K562 (cell line): ENCODE measurements around the gene KRT82.

Source experiments
- JUN ChIP-seq, 2 experiments: sonication (generic) in 1 of 2; formaldehyde crosslinking in 1 of 2; IDR thresholded peaks; 2 replicates each; pipeline versions ENCODE4 v1.6.1 to v1.8.0; 2012 to 2022; ENCODE audit warnings: borderline replicate concordance in 2 of 2, mild to moderate bottlenecking in 2 of 2, improper control_type of control experiment in 1 of 2, low read depth in 1 of 2, low read length in 1 of 2, missing genetic modification reagents in 1 of 2
- TGIF2 ChIP-seq: sonication (generic); formaldehyde crosslinking; IDR thresholded peaks from 2 replicates; pipeline ENCODE4 v1.8.1; 2022; ENCODE audit warnings: mild to moderate bottlenecking, missing genetic modification reagents, moderate library complexity
- ZNF274 ChIP-seq: IDR thresholded peaks from 2 replicates; pipeline ENCODE4 v1.6.1; 2011; ENCODE audit warnings: low read depth, mild to moderate bottlenecking, low read length, moderate library complexity, borderline replicate concordance
- ZNF354B ChIP-seq: fragments of 250-450 bp; sonication (Bioruptor Pico); IDR thresholded peaks from 2 replicates; pipeline ENCODE4 v1.4.0; 2020

GRCh38 chr12:52402873-52403540 is 3.1 kb downstream of the KRT82 start:
- no peak for TF ChIP-seq TGIF2 (CRISPR knock-in tag)
- no peak for TF ChIP-seq ZNF274
- no peak for TF ChIP-seq ZNF354B (CRISPR knock-in tag)
- no peak for TF ChIP-seq JUN (IDR thresholded peaks at IDR 0.05; ENCODE audit: borderline replicate concordance, low read depth, low read length)
- TF ChIP-seq JUN (CRISPR knock-in tag; IDR thresholded peaks at IDR 0.05; ENCODE audit: borderline replicate concordance): no peak
